ENCODE measurements around the gene CNTN6.

DNA sequence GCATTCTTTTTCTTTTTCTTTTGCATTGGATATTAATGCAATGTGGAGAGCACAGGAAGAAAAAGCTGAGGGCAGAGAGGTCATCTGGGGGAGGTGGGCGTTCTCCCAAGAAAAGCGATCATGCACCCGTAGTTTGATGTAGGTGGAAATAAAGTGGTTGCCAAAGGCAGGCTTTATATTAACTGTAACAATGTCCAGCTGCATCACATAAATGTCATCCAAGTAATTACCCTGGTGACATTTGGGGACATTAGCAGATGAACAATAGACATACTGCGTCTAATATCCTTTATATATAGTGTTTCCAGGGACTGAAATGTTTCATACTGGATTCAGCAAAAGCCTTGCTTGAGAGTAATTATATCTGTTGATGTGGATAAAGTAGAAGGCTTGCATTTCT, 135.5 kb downstream of the CNTN6 start:
- no peak for TF ChIP-seq POLR2A (IDR thresholded peaks at IDR 0.05)
- TF ChIP-seq, protein P1, sequence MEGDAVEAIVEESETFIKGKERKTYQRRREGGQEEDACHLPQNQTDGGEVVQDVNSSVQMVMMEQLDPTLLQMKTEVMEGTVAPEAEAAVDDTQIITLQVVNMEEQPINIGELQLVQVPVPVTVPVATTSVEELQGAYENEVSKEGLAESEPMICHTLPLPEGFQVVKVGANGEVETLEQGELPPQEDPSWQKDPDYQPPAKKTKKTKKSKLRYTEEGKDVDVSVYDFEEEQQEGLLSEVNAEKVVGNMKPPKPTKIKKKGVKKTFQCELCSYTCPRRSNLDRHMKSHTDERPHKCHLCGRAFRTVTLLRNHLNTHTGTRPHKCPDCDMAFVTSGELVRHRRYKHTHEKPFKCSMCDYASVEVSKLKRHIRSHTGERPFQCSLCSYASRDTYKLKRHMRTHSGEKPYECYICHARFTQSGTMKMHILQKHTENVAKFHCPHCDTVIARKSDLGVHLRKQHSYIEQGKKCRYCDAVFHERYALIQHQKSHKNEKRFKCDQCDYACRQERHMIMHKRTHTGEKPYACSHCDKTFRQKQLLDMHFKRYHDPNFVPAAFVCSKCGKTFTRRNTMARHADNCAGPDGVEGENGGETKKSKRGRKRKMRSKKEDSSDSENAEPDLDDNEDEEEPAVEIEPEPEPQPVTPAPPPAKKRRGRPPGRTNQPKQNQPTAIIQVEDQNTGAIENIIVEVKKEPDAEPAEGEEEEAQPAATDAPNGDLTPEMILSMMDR (IDR thresholded peaks at IDR 0.05) = no peak
